ENCODE results near the gene KLHL36. TPM values are rescaled to one million over a fixed set of nuclear protein-coding genes. Genes with fewer than 3 reads are reported as not detected.

The KLHL36 gene
- total RNA-seq, 1 experiment from 2014 or later = 79.0 TPM

- TF ChIP-seq RAD21 (IDR thresholded peaks at IDR 0.05; ENCODE audit: low read depth) (no peak), MAX (IDR thresholded peaks at IDR 0.05) (no peak), CBX3 (IDR thresholded peaks at IDR 0.05; ENCODE audit: low read depth) (no peak), EGR1 (IDR thresholded peaks at IDR 0.05; ENCODE audit: low read depth) (no peak), JUND (IDR thresholded peaks at IDR 0.05) (no peak), SP1 (IDR thresholded peaks at IDR 0.05; ENCODE audit: low read depth) (no peak), SIN3A (IDR thresholded peaks at IDR 0.05; ENCODE audit: low read depth) (no peak), SRF (IDR thresholded peaks at IDR 0.05; ENCODE audit: low read depth) (no peak)
Observed at GRCh38 chr16:84614073-84614459, 34.2 kb upstream of the KLHL36 start (continued).

GRCh38 chr16:84614623-84614967 is 33.7 kb upstream of the KLHL36 start:
- Histone ChIP-seq H3K9me2 (ENCODE audit: insufficient read depth) (no peaks in the 10 kb centered on the region), H4K20me1 (ENCODE audit: insufficient read depth) (no peaks in the 10 kb centered on the region; the same call in 1 of the 2 replicates), H3K79me2 (ENCODE audit: insufficient read depth, low read length) (peaks cover 79% of the 10 kb centered on the region), H3K4me1 (ENCODE audit: control insufficient read depth in 1 of 2, insufficient read depth in 2 of 2, low read length in 2 of 2) (peaks cover 12 to 35% of the 10 kb centered on the region in 2 experiments), H2AFZ (ENCODE audit: low read depth, low read length, poor library complexity, severe bottlenecking) (no peak overlapping the region), H3K4me2 (ENCODE audit: low read length) (no peak overlapping the region), H3K27me3 (ENCODE audit: insufficient read depth, low read length) (no peaks in the 10 kb centered on the region), H3K9me3 (ENCODE audit: control insufficient read depth in 1 of 2, insufficient read depth in 1 of 2, low read depth in 1 of 2, low read length in 2 of 2) (no peaks in the 10 kb centered on the region), H3K36me3 (ENCODE audit: control insufficient read depth in 1 of 2, insufficient read depth in 2 of 2, low read length in 2 of 2) (peaks cover 0 to 36% of the 10 kb centered on the region in 2 experiments; a peak in 1 of 4 replicates), H3K4me3 (replicated peaks in 1 of 2; ENCODE audit: low read depth in 1 of 2, low read length in 2 of 2) (no peak overlapping the region), H3K9ac (ENCODE audit: low read length) (no peak overlapping the region), H3K27ac (ENCODE audit: low read depth, low read length) (no peak overlapping the region)
- RAD21 ChIA-PET (ENCODE audit: low non-redundant PET in 1 of 2, low total read pairs in 2 of 2, uncharacterized antibody in 2 of 2, unreplicated experiment in 2 of 2) = no interaction called here
- TF ChIP-seq CBX3 (IDR thresholded peaks at IDR 0.05; ENCODE audit: low read depth) (no peak), ATF3 (IDR thresholded peaks at IDR 0.05) (no peak), ZFX (IDR thresholded peaks at IDR 0.05) (no peak), CEBPB (IDR thresholded peaks at IDR 0.05; ENCODE audit: low read depth) (no peak), POLR2AphosphoS5 (IDR thresholded peaks at IDR 0.05; ENCODE audit: low read depth, low read length) (no peak), ZBTB33 (IDR thresholded peaks at IDR 0.05; ENCODE audit: extremely low read depth, insufficient replicate concordance, low read length) (no peak), EZH2 (IDR thresholded peaks at IDR 0.05) (no peak), SRF (IDR thresholded peaks at IDR 0.05; ENCODE audit: low read depth) (no peak), MAX (IDR thresholded peaks at IDR 0.05) (no peak), RAD21 (IDR thresholded peaks at IDR 0.05; ENCODE audit: low read depth) (no peak), REST (IDR thresholded peaks at IDR 0.05; ENCODE audit: low read depth) (no peak), SIN3A (IDR thresholded peaks at IDR 0.05; ENCODE audit: low read depth) (no peak), JUND (IDR thresholded peaks at IDR 0.05) (no peak), YY1 (IDR thresholded peaks at IDR 0.05; ENCODE audit: extremely low read depth, insufficient replicate concordance, low read depth, low read length) (no peak), POLR2A (IDR thresholded peaks at IDR 0.05; ENCODE audit: borderline replicate concordance, extremely low read depth, insufficient read depth, insufficient read length) (no peak)
- intact Hi-C loops (cut with micrococcal nuclease) = no loop called here
- DNase-seq (ENCODE audit: low read depth, low spot score) (no peak), ATAC-seq (no peak)
- POLR2A ChIA-PET = interaction anchor here (0.9 kb wide), 1 partner anchor 8 kb away, joined by 3 read pairs; no protein-coding TSS in a partner anchor
- BruUV-seq (replicated peaks) = no TSS peak
- CTCF ChIA-PET = interaction anchor here (1.2 kb wide), 2 partner anchors 108 to 112 kb away, joined by 3 read pairs; no protein-coding TSS in a partner anchor
